ENCODE data around the gene CAPRIN1.

CAPRIN1 gene

GRCh38 chr11:34143048-34143447 is 91.5 kb downstream of the CAPRIN1 start:
- DNase-seq (ENCODE audit: low read depth in 3 of 3): no peak

DNA sequence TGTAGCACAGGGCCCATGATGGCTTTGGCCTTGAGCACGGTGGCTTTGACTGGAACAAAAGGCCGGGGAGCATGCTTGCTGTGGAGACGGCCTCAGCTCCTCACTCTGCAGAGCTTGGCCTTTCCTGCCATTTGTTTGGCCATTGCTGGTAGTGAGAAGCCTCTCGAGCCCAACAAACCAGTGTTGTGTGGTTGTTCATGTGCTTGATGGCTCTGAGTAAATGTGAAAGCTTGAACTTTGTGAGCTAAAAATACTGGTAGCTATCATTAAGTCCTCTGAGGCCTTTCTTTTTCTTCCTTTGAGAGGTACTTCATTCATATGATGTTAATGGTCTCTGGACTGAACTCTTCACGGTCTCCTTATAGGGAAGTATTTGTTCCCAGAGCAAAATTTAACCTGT is 93.5 kb downstream of the CAPRIN1 start:
- DNase-seq (ENCODE audit: low read depth in 3 of 3): no peak

- no peak for DNase-seq (ENCODE audit: low read depth in 3 of 3)
Measured at GRCh38 chr11:34145847-34146381, 94.4 kb downstream of the CAPRIN1 start.

- no peak for DNase-seq (ENCODE audit: low read depth in 3 of 3)
Measured at GRCh38 chr11:34146411-34146810, 94.9 kb downstream of the CAPRIN1 start.

DNA sequence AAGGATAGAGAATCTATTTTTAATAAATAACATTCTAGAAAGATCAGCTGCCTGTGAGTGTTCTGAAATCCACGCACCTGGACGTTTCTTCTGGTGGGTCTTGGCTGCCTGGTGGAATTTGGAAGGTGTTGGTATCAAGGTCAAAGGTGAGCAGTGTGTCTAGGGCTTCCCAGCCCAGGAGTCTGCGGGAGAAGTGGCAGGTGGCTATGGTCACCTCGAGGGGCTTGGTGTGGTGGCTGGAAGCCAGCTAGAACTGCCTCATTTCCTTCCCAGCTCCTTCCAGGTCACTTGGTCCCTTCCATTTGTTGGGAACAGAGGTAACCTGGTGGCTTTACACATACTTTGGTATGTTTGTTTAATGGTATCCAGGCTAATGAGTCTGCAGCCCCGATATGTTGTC is 95.3 kb downstream of the CAPRIN1 start:
- no peak for DNase-seq (ENCODE audit: low read depth in 3 of 3)

GRCh38 chr11:34147581-34147980 is 96.0 kb downstream of the CAPRIN1 start:
- DNase-seq (ENCODE audit: low read depth in 3 of 3): no peak

DNA sequence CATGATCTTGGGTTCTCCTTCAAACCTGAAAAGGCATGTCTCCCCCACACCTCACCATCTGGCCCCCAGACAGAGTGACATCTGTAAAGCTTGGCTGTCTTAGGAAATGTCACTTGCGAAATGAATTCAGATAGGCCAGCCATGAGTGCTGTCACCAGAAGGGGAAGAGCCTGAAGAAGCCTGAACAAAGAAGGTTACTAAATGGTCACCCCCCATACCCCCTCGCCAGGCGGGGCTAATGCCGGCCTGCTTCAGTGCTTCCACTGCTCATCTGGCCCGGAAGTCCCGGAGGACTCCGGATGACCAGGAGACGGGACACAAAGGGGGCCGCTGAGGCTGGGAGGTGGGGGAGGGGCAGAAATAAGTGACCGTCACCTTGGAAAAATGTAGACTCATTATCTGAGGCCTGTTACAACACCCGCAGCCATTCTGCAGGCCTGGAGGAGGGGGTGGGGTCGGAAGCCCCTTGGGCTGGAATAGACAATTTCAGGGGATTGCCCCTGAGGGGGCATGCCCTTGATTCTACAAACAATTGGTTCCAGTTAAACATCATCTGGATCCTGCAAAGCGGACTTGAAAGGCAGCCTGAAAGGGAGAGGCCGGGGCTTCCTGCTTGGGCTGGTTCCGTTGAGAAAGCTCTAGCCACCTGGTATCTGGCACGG is 97.1 kb downstream of the CAPRIN1 start:
- DNase-seq (ENCODE audit: low read depth in 3 of 3): no peak

DNA sequence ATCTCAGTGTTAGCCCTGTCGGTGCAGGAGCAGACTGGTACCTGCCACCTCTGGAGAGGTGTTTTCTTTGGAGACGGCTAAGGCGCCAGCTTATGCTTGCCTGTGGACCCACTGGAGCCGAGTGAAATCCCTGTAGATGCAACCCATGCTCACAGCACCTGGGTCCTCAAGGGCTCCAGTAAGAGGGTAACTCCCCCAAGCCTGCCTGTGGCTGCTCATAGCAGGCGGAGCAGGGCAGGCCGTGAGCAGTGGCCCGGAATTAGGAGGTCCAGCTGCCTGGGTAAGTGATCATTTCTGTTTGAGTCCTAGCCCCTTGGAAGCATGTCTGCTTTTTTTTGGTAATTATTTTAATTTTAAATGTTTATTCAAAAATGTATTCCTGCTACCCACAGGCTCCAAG is 97.7 kb downstream of the CAPRIN1 start:
- DNase-seq (ENCODE audit: low read depth in 3 of 3): no peak

DNA sequence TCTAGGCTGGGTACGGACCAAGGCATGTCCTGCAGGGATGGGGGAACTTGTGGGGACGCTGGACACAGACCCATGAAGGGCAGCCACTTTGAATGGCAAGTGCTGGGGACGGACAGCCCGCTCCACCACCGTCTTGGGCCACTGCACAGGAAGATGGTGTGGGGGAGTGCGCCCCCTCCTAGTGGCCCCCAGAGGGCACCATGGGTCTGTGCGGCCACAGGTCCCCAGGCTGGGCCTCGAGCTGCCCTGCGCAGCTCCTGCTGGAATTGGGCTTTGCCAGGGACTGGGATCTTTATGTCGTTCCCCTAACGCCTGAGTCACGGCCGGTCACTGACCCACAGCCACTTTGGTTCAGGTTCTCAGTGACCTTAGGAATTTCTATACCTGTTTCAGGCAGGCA is 98.3 kb downstream of the CAPRIN1 start:
- no peak for DNase-seq (ENCODE audit: low read depth in 3 of 3)

- no peak for DNase-seq (ENCODE audit: low read depth in 3 of 3)
Measured at GRCh38 chr11:34150494-34151151, 99.1 kb downstream of the CAPRIN1 start.
